ENCODE data around the gene TBC1D21.

- TF ChIP-seq POLR2A (IDR thresholded peaks at IDR 0.05; ENCODE audit: low read length): no peak
- no peak for TF ChIP-seq GATA1 (IDR thresholded peaks at IDR 0.05; ENCODE audit: low read depth, low read length)
Observed at GRCh38 chr15:73885954-73886700, 12.8 kb downstream of the TBC1D21 start.

Measured in erythroblast (primary cell).